Peyer's patch (tissue), 4 donors: ENCODE data around the gene RAB11FIP4. TPM values are rescaled to one million over a fixed set of nuclear protein-coding genes. Genes with fewer than 3 reads are reported as not detected.
A peak's percentile ranks its signal among the peaks of the same experiment; 100 is the strongest.

Source experiments
- DNase-seq, 3 donors: peaks; one replicate each; pipeline ENCODE4 v3.0.0-alpha.2; 2017 to 2019
- H3K27ac ChIP-seq, 4 donors: fragments of 200-600 bp; sonication (generic); one replicate each; pipeline ENCODE4 v1.5.1; 2016 to 2019
- H3K27me3 ChIP-seq, 2 donors: fragments of 200-600 bp; sonication (generic); one replicate each; pipeline ENCODE4 v1.5.1; 2019
- H3K36me3 ChIP-seq, 3 donors: fragments of 200-600 bp; sonication (generic); one replicate each; pipeline ENCODE4 v1.5.1; 2016 to 2019
- H3K4me1 ChIP-seq, 4 donors: fragments of 200-600 bp; sonication (generic); one replicate each; pipeline ENCODE4 v1.5.1; 2016 to 2019
- H3K4me3 ChIP-seq, 4 donors: fragments of 200-600 bp; sonication (generic); 1 replicate in 3 of 4; 2 replicates in 1 of 4; pipeline ENCODE4 v1.5.1; 2016 to 2019; ENCODE audit warnings: mild to moderate bottlenecking in 1 of 4
- H3K9me3 ChIP-seq, 4 donors: fragments of 200-600 bp; sonication (generic); one replicate each; pipeline ENCODE4 v1.5.1; 2016 to 2019; ENCODE audit warnings: mild to moderate bottlenecking in 1 of 4
- POLR2A ChIP-seq, 2 donors: fragments of 450-650 bp; IDR thresholded peaks; one replicate each; pipeline ENCODE4 v1.5.1; 2017; ENCODE audit warnings: antibody characterized with exemption in 2 of 2, mild to moderate bottlenecking in 2 of 2, moderate library complexity in 2 of 2
- total RNA-seq, 4 donors: library from RNA; depleted of rRNA; stranded (reverse); fragments of >200 nt; gene quantifications; one replicate each; pipeline ENCODE4 v1.1.0, GENCODE V29; 2016
- TF ChIP-seq, protein P1 (sequence below), 6 experiments: fragments of 450-650 bp in 4 of 6; fragments of 200-600 bp in 2 of 6; sonication (generic) in 1 of 6; IDR thresholded peaks; one replicate each; pipeline ENCODE4 v1.5.1; 2017 to 2019; ENCODE audit warnings: antibody characterized with exemption in 6 of 6, mild to moderate bottlenecking in 3 of 6, moderate library complexity in 1 of 6

Gene RAB11FIP4
- total RNA-seq, 4 donors from 2014 or later: 52.8 to 69.3 (median 64.9) TPM

DNA sequence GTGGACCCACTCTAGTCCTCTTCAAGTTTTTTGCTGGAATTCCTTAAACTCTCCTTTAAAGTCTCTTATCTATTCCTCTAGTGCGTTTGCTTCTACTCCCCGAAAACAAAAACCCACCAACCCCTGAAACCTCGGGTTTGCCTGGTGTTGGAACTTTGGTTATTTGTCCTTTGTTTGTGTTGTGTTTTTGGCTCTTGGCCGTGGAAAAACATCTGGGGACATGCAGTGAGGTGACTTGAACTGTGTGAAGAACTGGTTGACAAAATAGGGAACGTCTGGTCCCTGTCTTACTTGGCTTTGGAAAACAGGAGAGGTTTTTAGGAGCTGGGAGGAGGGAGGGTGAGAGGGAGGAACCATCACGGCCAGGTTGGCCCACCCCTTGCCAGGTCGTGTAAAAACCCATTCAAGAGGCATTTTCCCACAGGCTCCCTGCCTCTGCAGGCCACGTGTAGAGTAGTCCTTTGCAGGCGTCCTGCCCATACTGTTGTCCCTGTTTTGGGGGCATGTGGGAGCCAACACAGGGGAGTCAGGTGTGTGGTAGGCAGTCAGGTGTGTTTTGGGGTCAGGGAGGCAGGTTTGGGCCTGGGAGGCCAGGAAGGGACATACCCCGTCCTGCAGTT, 169.3 kb downstream of the RAB11FIP4 start:
- peak overlapping the region in 2 of 4 donors; percentile 38 to 91 for H3K27ac ChIP-seq
- peaks cover 0 to 44% (median 8%) of the 10 kb centered on the region in 4 donors for H3K4me1 ChIP-seq
- no peaks in the 10 kb centered on the region for H3K9me3 ChIP-seq
- TF ChIP-seq POLR2A (IDR thresholded peaks at IDR 0.05): no peak
- TF ChIP-seq, protein P1, sequence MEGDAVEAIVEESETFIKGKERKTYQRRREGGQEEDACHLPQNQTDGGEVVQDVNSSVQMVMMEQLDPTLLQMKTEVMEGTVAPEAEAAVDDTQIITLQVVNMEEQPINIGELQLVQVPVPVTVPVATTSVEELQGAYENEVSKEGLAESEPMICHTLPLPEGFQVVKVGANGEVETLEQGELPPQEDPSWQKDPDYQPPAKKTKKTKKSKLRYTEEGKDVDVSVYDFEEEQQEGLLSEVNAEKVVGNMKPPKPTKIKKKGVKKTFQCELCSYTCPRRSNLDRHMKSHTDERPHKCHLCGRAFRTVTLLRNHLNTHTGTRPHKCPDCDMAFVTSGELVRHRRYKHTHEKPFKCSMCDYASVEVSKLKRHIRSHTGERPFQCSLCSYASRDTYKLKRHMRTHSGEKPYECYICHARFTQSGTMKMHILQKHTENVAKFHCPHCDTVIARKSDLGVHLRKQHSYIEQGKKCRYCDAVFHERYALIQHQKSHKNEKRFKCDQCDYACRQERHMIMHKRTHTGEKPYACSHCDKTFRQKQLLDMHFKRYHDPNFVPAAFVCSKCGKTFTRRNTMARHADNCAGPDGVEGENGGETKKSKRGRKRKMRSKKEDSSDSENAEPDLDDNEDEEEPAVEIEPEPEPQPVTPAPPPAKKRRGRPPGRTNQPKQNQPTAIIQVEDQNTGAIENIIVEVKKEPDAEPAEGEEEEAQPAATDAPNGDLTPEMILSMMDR (IDR thresholded peaks at IDR 0.05): no peak
- no peaks in the 10 kb centered on the region for H3K27me3 ChIP-seq
- peak overlapping the region in 2 of 4 donors; percentile 64 to 72 for H3K4me3 ChIP-seq
- H3K36me3 ChIP-seq: no peaks in the 10 kb centered on the region
- no peak for DNase-seq

DNA sequence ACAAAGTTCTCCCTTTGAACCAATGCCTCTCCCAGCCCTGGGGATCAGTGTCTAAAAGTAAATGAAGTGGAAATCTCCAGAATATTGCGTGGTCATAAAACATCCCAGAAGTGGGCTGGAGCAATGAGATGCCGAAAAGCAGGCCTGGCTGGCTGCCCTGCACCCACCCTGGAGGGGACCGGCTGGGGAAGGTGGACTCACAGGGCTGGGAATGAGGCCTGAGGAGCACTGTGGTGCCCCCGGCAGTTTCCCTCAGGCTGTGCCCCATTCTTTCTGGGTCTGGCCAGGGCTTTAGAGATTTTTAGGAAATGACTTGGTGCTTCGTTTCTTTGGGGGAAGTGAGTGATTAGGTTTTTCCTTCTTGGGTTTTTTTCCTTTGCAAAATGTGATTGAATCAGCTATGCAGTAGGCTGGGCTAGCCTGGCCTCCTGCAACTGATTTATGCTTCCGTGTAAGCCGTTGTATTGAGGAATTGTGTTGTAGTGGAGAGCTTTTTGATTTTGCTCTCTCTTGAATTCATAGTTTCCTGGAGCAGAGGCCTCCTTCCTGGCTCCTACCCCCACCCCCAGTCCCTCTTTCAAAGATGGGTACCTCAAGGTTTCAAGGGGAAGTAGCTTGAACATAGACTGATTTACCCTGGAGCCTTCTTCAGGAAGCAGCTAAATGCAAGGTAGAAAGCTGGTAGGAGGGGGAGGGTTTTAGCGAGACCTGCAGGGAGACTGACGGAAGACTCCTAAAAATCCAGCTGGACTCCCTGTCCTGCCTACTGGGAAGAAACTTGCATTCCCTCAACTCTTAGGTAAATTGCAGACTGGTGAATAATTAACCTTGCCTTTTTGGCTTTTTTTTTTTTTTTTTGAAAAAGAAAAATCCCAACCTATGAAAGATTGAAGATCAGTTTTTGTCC, 170.2 kb downstream of the RAB11FIP4 start:
- Histone ChIP-seq H3K4me1 (peaks cover 0 to 44% (median 8%) of the 10 kb centered on the region in 4 donors), H3K4me3 (peak overlapping the region in 1 of 4 donors; percentile 72), H3K27ac (peak overlapping the region in 3 of 4 donors; percentile 10 to 91 (median 25)), H3K9me3 (no peaks in the 10 kb centered on the region), H3K27me3 (no peaks in the 10 kb centered on the region), H3K36me3 (no peaks in the 10 kb centered on the region)
- TF ChIP-seq, protein P1 (IDR thresholded peaks at IDR 0.05): no peak
- no peak for TF ChIP-seq POLR2A (IDR thresholded peaks at IDR 0.05)
- no peak for DNase-seq

DNA sequence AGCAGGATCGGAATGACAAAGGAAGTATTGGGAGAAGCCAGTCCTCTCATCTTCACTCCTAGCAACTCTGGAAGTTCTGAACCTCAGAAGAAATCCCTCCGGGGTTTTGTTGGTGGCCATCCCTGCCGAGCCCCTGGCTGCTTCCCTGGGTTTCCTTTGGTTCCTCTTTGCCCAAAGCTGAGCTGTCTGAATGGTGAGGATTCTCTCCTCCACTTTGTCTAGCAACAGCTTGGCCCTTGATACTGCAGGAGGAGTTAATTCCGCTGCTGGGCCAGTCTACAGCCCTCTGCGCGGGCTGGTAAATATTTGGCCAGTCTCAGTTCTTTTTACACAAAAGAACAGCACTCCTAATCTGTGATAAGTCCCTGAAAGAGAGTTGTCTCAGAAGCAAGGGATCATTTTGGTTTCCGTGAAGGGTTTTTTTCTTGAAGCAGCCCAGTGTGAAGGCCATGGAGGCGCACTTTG, 170.9 kb downstream of the RAB11FIP4 start:
- H3K27ac ChIP-seq: no peak overlapping the region
- no peak for TF ChIP-seq POLR2A (IDR thresholded peaks at IDR 0.05)
- TF ChIP-seq, protein P1 (IDR thresholded peaks at IDR 0.05): no peak
- peaks cover 0 to 46% (median 8%) of the 10 kb centered on the region in 4 donors for H3K4me1 ChIP-seq
- no peaks in the 10 kb centered on the region for H3K27me3 ChIP-seq
- no peaks in the 10 kb centered on the region for H3K9me3 ChIP-seq
- no peak for DNase-seq
- no peak overlapping the region for H3K4me3 ChIP-seq
- no peaks in the 10 kb centered on the region for H3K36me3 ChIP-seq

DNA sequence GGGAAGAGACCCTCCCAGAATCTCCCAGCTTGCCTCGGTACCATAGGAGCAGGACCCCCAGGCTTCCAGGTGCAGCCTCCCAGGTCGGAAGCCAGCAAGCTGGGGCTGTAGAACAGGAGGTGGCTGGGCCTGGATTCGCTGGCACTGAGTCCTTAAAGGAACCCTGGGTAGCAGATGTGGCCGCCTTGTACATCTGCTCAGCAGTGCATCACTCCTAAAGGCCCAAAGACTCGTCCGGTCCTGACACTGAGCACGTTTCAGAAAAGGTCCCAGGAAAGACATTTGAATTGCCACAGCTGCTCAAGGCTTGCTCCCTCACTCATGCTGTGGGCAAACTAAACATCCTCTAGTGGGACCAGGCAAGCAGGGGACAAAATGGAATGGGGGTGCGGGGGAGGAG, 172.8 kb downstream of the RAB11FIP4 start:
- TF ChIP-seq, protein P1 (IDR thresholded peaks at IDR 0.05): no peak
- no peak for TF ChIP-seq POLR2A (IDR thresholded peaks at IDR 0.05)
- Histone ChIP-seq H3K9me3 (no peaks in the 10 kb centered on the region), H3K4me1 (peaks cover 0 to 48% (median 6%) of the 10 kb centered on the region in 4 donors), H3K36me3 (no peaks in the 10 kb centered on the region), H3K4me3 (no peak overlapping the region), H3K27ac (no peak overlapping the region), H3K27me3 (no peaks in the 10 kb centered on the region)
- DNase-seq: no peak

DNA sequence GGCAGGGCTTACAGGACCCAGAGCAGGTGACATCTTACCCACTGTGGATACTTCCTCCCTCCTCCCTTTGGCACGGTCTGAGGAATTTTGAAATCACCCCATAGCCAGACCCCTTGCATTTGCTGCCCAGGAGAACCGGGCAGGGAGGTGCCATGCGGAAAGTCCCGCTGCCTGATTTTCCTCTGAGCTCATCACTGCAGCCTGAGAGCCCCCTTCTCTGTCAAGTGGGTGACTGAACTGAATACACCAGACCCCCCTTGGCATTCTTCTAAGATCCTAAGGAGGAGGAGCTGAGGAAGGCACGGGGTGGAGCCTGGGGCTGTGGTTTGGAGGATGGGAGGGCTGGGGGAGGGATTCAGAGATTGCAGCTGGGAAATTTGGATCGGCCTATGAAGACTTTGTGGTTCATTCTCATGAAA, 173.4 kb downstream of the RAB11FIP4 start:
- no peak for DNase-seq
- Histone ChIP-seq H3K4me1 (peaks cover 0 to 42% (median 3%) of the 10 kb centered on the region in 4 donors), H3K27me3 (no peaks in the 10 kb centered on the region), H3K27ac (no peak overlapping the region), H3K36me3 (no peaks in the 10 kb centered on the region), H3K9me3 (no peaks in the 10 kb centered on the region), H3K4me3 (no peak overlapping the region)
- TF ChIP-seq, protein P1 (IDR thresholded peaks at IDR 0.05): no peak
- no peak for TF ChIP-seq POLR2A (IDR thresholded peaks at IDR 0.05)
